ENCODE results near the gene PRSS57.

Gene PRSS57

GRCh38 chr19:734716-735115 is 39.5 kb upstream of the PRSS57 start:
- peaks cover 82% of the 10 kb centered on the region for H3K27me3 ChIP-seq (replicated peaks; ENCODE audit: insufficient read depth, low read length)
- DNase-seq = no peak
- H3K4me1 ChIP-seq (ENCODE audit: low read length) = no peaks in the 10 kb centered on the region

GRCh38 chr19:732148-733069 is 37.2 kb upstream of the PRSS57 start:
- Histone ChIP-seq H3K9me2 (replicated peaks; ENCODE audit: insufficient read depth, low read length) (no peaks in the 10 kb centered on the region), H3K9ac (ENCODE audit: low read length) (no peak overlapping the region), H4K20me1 (ENCODE audit: insufficient read depth, low read length) (no peaks in the 10 kb centered on the region), H3F3A (ENCODE audit: insufficient read depth, low read length) (no peaks in the 10 kb centered on the region), H3K27ac (ENCODE audit: low read length) (no peak overlapping the region), H2AFZ (ENCODE audit: low read length) (no peak overlapping the region), H3K9me3 (replicated peaks; ENCODE audit: insufficient read depth, low read length) (no peaks in the 10 kb centered on the region), H3K36me3 (replicated peaks; ENCODE audit: insufficient read depth, low read length) (no peaks in the 10 kb centered on the region), H3K4me2 (ENCODE audit: low read depth, low read length) (no peak overlapping the region), H3K27me3 (replicated peaks; ENCODE audit: insufficient read depth, low read length) (peaks cover 76% of the 10 kb centered on the region), H3K4me1 (ENCODE audit: low read length) (no peaks in the 10 kb centered on the region), H3K79me2 (ENCODE audit: low read length) (no peaks in the 10 kb centered on the region), H3K4me3 (ENCODE audit: low read length) (no peak overlapping the region)
- DNase-seq = no peak
- TF ChIP-seq CTCF (IDR thresholded peaks at IDR 0.05; ENCODE audit: low read length) = no peak
- no peak for TF ChIP-seq EZH2 (optimal IDR thresholded peaks at IDR 0.05; ENCODE audit: low read depth, low read length)
- TF ChIP-seq EZH2phosphoT487 (IDR thresholded peaks at IDR 0.05; ENCODE audit: low read length) = no peak

More at GRCh38 chr19:734716-735115, 39.5 kb upstream of the PRSS57 start:
- Histone ChIP-seq H3K4me3 (ENCODE audit: low read length) (no peak overlapping the region), H3K9ac (ENCODE audit: low read length) (no peak overlapping the region), H3K36me3 (replicated peaks; ENCODE audit: insufficient read depth, low read length) (no peaks in the 10 kb centered on the region), H3K9me2 (replicated peaks; ENCODE audit: insufficient read depth, low read length) (no peaks in the 10 kb centered on the region), H3K4me2 (ENCODE audit: low read depth, low read length) (no peak overlapping the region), H3K27ac (ENCODE audit: low read length) (no peak overlapping the region), H3F3A (ENCODE audit: insufficient read depth, low read length) (no peaks in the 10 kb centered on the region), H3K9me3 (replicated peaks; ENCODE audit: insufficient read depth, low read length) (no peaks in the 10 kb centered on the region), H4K20me1 (ENCODE audit: insufficient read depth, low read length) (no peaks in the 10 kb centered on the region), H2AFZ (ENCODE audit: low read length) (no peak overlapping the region), H3K79me2 (ENCODE audit: low read length) (no peaks in the 10 kb centered on the region)
- TF ChIP-seq EZH2 (optimal IDR thresholded peaks at IDR 0.05; ENCODE audit: low read depth, low read length) (no peak), CTCF (IDR thresholded peaks at IDR 0.05; ENCODE audit: low read length) (no peak), EZH2phosphoT487 (IDR thresholded peaks at IDR 0.05; ENCODE audit: low read length) (no peak)

- no peak for DNase-seq
- Histone ChIP-seq H3K9ac (ENCODE audit: low read length) (no peak overlapping the region), H3K4me3 (ENCODE audit: low read length) (no peak overlapping the region), H2AFZ (ENCODE audit: low read length) (no peak overlapping the region), H3K9me2 (replicated peaks; ENCODE audit: insufficient read depth, low read length) (no peaks in the 10 kb centered on the region), H4K20me1 (ENCODE audit: insufficient read depth, low read length) (no peaks in the 10 kb centered on the region), H3K4me2 (ENCODE audit: low read depth, low read length) (no peak overlapping the region), H3K9me3 (replicated peaks; ENCODE audit: insufficient read depth, low read length) (no peaks in the 10 kb centered on the region), H3F3A (ENCODE audit: insufficient read depth, low read length) (no peaks in the 10 kb centered on the region), H3K4me1 (ENCODE audit: low read length) (no peaks in the 10 kb centered on the region), H3K36me3 (replicated peaks; ENCODE audit: insufficient read depth, low read length) (no peaks in the 10 kb centered on the region), H3K79me2 (ENCODE audit: low read length) (no peaks in the 10 kb centered on the region), H3K27me3 (replicated peaks; ENCODE audit: insufficient read depth, low read length) (peaks cover 73% of the 10 kb centered on the region), H3K27ac (ENCODE audit: low read length) (no peak overlapping the region)
- TF ChIP-seq EZH2 (optimal IDR thresholded peaks at IDR 0.05; ENCODE audit: low read depth, low read length) = no peak
- no peak for TF ChIP-seq CTCF (IDR thresholded peaks at IDR 0.05; ENCODE audit: low read length)
- no peak for TF ChIP-seq EZH2phosphoT487 (IDR thresholded peaks at IDR 0.05; ENCODE audit: low read length)
Observed at GRCh38 chr19:731000-731399, 35.7 kb upstream of the PRSS57 start.
